HFF-Myc (cell line): ENCODE results near the gene P3H2.

Experiments
- DNase-seq: peaks from one replicate; pipeline ENCODE4 v3.0.0-alpha.2; 2011; ENCODE audit warnings: low read depth; ENCODE audit errors: extremely low read depth
- H3K4me3 ChIP-seq: replicated peaks from 2 replicates; pipeline ENCODE4 v1.5.1; 2011; ENCODE audit warnings: low read depth, mild to moderate bottlenecking, control low read depth, low read length
- TF ChIP-seq, protein P1 (sequence below): IDR thresholded peaks from 2 replicates; pipeline ENCODE4 v1.5.1; 2012; ENCODE audit warnings: mild to moderate bottlenecking, low read depth, low read length, control low read depth; ENCODE audit errors: missing control alignments

P3H2 gene

GRCh38 chr3:190118438-190118837 lies 2.3 kb downstream of the P3H2 start:
- DNase-seq: no peak
- H3K4me3 ChIP-seq: no peak overlapping the region
- TF ChIP-seq, protein P1, sequence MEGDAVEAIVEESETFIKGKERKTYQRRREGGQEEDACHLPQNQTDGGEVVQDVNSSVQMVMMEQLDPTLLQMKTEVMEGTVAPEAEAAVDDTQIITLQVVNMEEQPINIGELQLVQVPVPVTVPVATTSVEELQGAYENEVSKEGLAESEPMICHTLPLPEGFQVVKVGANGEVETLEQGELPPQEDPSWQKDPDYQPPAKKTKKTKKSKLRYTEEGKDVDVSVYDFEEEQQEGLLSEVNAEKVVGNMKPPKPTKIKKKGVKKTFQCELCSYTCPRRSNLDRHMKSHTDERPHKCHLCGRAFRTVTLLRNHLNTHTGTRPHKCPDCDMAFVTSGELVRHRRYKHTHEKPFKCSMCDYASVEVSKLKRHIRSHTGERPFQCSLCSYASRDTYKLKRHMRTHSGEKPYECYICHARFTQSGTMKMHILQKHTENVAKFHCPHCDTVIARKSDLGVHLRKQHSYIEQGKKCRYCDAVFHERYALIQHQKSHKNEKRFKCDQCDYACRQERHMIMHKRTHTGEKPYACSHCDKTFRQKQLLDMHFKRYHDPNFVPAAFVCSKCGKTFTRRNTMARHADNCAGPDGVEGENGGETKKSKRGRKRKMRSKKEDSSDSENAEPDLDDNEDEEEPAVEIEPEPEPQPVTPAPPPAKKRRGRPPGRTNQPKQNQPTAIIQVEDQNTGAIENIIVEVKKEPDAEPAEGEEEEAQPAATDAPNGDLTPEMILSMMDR: no peak

- TF ChIP-seq, protein P1: no peak
- DNase-seq: no peak
- no peak overlapping the region for H3K4me3 ChIP-seq
Observed at GRCh38 chr3:190117981-190118380, 2.7 kb downstream of the P3H2 start.

DNA sequence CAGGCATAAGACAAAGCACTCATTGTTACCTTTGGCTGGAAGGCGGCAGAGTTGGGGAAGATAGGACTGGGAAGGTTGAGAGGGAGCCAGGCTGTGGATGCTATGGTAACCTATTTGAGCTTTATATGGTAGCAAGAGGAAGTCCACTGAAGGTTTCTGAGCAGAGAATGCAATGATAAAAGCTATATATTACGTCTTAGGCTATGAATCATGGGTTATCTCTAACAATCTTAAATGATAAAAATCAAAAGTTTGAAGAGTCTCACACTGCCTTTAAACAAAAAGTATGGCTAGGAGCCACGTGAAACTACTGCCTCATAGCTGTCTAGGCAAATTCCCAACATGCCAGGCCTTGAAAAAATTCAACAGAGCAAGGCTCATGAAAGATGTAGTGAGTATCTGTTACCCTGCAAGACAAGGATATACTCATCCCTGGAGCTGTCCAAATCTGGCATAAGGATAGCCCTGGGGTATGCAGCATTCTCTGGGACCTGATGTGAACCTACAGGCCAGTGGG lies 4.1 kb downstream of the P3H2 start:
- DNase-seq: no peak
- TF ChIP-seq, protein P1: no peak
- no peak overlapping the region for H3K4me3 ChIP-seq

DNA sequence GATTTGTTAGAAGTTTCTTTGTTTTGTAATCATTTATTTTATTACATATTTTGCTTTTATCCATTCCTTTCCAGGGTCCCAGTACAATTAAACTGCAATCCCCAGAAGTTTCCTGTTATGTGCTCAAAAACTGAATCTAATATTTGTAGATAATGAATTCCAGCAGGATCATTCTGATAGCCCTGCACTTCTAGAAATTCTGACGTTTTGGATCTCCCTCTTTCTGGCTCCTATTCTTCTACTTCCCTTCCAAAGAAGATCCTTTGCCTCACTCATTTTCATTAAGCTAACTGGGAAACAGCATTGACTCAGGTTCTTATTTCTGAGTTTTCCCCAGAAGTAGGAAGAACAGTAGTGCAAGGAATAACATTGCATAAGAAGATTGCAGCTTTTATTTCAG lies 9.9 kb downstream of the P3H2 start:
- TF ChIP-seq, protein P1: no peak
- no peak for DNase-seq
- no peak overlapping the region for H3K4me3 ChIP-seq

DNA sequence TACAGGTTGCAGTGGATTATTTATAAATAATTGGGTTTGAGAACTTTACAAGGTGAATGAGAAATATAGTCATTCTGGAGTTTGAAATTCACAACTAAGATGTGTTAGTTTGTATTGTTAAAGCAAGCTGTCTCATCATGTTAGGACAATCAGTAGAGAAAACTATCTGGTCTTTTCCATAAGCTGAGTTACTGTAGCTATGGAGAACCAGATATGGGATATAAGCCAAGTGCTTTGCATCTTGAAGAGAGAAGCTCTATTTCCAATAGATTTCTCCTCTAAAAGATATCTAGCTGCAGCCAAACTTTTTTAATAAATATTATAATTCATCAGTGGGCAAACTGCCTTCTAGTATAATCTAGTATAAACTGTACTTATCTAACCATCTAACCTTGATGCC lies 11.3 kb downstream of the P3H2 start:
- DNase-seq: no peak
- TF ChIP-seq, protein P1: no peak
- no peak overlapping the region for H3K4me3 ChIP-seq

DNA sequence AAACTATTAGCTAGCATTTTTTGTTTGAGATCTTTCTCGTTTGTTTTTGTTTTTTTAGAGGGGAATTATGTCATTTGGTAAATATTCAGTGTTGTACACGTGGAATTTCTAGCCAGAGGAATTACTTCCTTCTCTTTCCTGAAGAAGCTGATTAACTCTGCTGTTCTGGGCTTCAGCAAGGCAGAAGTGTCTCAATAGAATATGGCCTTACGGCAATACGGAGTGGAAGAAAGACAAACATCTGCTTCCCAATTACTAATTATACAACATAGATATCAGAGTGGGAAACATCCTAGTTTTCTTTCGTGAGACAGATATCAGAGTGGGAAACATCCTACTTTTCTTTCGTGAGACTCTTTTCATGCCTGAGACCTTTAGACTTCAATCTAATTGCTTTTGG lies 11.9 kb downstream of the P3H2 start:
- H3K4me3 ChIP-seq: no peak overlapping the region
- TF ChIP-seq, protein P1: no peak
- no peak for DNase-seq

GRCh38 chr3:190105876-190106275 lies 14.8 kb downstream of the P3H2 start:
- TF ChIP-seq, protein P1: no peak
- DNase-seq: no peak
- H3K4me3 ChIP-seq: no peak overlapping the region
